Measurements from ENCODE around the gene EIPR1.

EIPR1 gene

DNA sequence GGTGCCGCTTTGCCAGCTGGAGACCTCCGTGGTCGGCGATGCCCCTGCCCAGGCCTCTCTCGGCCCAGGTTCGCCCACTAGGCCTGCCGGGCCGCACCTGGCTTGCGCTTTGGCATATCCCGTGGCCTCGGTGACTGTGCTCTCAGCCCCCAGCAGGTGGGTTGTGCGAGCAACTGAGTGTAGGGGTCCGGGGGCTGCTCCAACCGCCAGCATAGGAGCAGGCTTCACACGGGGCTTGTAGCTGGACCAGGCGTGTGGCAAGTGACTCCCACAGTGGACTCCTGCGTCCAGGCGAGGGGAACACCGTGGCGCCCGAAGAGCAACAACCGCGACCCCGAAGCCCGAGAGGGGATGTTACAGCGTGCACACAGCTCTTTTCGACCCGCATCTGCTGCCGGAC is 11.6 kb upstream of the EIPR1 start:
- TF ChIP-seq, protein P1, sequence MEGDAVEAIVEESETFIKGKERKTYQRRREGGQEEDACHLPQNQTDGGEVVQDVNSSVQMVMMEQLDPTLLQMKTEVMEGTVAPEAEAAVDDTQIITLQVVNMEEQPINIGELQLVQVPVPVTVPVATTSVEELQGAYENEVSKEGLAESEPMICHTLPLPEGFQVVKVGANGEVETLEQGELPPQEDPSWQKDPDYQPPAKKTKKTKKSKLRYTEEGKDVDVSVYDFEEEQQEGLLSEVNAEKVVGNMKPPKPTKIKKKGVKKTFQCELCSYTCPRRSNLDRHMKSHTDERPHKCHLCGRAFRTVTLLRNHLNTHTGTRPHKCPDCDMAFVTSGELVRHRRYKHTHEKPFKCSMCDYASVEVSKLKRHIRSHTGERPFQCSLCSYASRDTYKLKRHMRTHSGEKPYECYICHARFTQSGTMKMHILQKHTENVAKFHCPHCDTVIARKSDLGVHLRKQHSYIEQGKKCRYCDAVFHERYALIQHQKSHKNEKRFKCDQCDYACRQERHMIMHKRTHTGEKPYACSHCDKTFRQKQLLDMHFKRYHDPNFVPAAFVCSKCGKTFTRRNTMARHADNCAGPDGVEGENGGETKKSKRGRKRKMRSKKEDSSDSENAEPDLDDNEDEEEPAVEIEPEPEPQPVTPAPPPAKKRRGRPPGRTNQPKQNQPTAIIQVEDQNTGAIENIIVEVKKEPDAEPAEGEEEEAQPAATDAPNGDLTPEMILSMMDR (IDR thresholded peaks at IDR 0.05; ENCODE audit: borderline replicate concordance, insufficient read depth, low read depth, low read length): no peak
- no peak overlapping the region for H3K4me3 ChIP-seq (ENCODE audit: low read depth, low read length)

GRCh38 chr2:3388412-3388738 is 10.8 kb upstream of the EIPR1 start:
- no peak overlapping the region for H3K4me3 ChIP-seq (ENCODE audit: low read depth, low read length)
- TF ChIP-seq, protein P1 (IDR thresholded peaks at IDR 0.05; ENCODE audit: borderline replicate concordance, insufficient read depth, low read depth, low read length): no peak

DNA sequence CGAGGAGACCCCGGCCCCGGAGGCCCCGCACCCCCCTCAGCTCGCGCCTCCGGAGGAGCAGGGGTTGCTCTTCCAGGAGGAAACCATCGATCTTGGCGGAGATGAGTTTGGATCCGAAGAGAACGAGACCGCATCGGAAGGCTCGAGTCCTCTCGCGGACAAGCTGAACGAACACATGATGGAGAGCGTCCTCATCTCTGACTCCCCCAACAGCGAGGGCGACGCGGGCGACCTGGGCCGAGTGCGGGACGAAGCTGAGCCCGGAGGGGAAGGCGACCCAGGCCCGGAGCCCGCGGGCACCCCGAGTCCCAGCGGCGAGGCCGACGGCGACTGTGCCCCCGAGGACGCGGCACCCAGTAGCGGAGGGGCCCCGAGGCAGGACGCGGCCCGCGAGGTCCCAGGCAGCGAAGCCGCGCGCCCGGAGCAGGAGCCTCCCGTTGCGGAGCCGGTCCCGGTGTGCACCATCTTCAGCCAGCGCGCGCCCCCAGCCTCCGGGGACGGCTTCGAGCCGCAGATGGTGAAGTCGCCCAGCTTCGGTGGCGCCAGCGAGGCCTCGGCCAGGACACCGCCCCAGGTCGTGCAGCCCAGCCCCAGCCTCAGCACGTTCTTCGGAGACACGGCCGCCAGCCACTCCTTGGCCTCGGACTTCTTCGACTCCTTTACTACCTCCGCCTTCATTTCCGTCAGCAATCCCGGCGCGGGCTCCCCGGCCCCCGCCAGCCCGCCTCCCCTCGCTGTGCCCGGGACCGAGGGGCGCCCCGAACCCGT is 10.2 kb upstream of the EIPR1 start:
- TF ChIP-seq, protein P1 (IDR thresholded peaks at IDR 0.05; ENCODE audit: borderline replicate concordance, insufficient read depth, low read depth, low read length): no peak
- H3K4me3 ChIP-seq (ENCODE audit: low read depth, low read length): no peak overlapping the region

DNA sequence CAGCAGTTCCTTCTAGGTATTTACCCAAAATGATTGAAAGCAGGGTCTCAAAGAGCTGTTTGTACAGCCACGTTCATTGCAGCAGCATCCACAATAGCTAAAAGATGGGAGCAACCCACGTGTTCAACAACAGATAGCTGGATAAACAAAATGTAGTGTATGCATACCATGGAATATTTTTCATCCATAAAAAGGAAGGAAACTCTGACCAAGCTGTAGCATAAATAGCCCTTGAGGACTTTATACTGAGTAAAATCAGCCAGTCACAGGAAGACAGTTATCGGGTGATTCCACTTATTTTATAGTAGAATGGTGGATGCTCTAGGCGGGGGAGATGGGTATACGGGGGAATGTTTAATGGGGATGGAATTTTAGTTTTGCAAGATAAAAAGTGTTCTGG is 9.4 kb upstream of the EIPR1 start:
- no peak overlapping the region for H3K4me3 ChIP-seq (ENCODE audit: low read depth, low read length)
- TF ChIP-seq, protein P1 (IDR thresholded peaks at IDR 0.05; ENCODE audit: borderline replicate concordance, insufficient read depth, low read depth, low read length): no peak

DNA sequence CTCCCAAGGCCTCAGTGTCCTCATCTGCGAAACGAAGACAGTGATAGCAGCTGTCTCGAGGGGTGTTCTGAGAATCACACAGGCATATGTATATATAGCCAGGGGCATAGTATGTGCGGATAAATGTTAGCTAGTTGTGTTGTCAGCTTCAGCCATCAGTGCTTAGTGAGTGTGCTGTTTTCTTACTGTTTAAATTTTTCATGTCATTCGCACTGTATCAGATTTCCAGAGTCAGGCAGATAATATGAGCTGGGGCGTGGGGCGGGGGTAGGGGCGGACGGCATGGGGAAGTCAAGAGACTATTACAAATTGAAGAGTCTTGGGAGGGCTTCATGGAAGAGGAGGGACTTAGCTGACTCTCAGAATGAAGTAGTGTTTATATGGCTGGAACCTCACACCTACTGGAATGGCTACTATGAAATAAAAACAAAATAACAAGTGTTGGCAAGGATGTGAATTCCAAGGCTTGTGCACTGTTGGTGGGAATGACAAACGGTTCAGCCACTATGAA is 8.9 kb upstream of the EIPR1 start:
- TF ChIP-seq, protein P1 (IDR thresholded peaks at IDR 0.05; ENCODE audit: borderline replicate concordance, insufficient read depth, low read depth, low read length): no peak

DNA sequence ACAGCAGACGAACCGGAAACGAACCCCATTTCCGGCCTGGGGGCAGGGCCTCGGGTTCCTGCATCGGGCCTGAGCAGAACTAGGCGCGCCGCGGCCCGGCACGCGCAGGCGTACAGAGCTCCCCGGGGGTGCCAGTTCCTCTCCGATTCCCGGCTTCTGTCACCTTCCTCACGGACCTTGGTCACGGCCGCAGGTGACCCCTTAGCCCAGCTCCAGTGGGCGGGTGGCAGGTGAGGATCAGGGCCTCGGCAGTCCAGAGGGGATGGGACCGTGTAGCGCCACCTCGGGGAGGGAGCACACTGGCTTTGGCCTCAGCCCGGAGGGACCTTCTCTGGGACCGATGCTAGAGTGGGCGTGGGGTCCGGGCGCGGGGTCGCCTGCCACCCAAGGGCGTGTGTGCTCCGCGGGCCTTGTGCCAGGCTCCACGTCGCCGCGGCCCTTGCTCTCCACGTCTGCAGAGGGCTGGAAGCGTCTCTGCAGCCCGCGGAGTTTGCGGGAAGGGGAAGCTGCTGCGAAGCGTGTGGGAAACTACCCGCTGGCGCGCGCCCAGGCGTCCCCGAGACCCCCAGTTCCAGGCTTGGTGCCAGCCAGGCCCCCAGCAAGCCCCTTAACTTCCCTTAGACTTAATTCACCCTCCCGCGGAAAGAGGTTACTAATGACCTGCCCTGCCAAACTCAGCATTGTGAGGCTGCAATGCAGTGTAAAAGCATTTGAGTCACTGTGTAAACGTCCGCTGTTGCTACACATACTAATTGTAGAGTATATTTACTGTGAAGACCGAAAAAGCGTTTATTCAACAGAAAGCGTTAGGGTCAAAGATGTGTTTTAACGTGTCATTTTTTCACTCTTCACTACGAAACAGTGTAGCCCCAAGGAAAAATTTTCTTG is 2.3 kb upstream of the EIPR1 start, which contains the start of gene TRAPPC12:
TRAPPC12 (plus strand) TSS at position 48 of the 888 bp plus-strand sequence. CDS start 7,930 bp downstream, outside the sequence.
- peak within 1 kb of the TSS; percentile 71 for H3K4me3 ChIP-seq (ENCODE audit: low read depth, low read length)
- TF ChIP-seq, protein P1 (IDR thresholded peaks at IDR 0.05; ENCODE audit: borderline replicate concordance, insufficient read depth, low read depth, low read length): peak; percentile 61

More for the DNA sequence above, 8.9 kb upstream of the EIPR1 start:
- no peak overlapping the region for H3K4me3 ChIP-seq (ENCODE audit: low read depth, low read length)
